IMR-90 (cell line): ENCODE measurements around the gene PSG2. TPM values are rescaled to one million over a fixed set of nuclear protein-coding genes. Genes with fewer than 3 reads are reported as not detected.
A peak's percentile ranks its signal among the peaks of the same experiment; 100 is the strongest.
"Not testable (repeated sequence)": the region's sequence is repeated elsewhere in the genome, so short reads cannot be mapped to it uniquely, and the experiment has no call there.

Source experiments
- ATAC-seq: fragments of 200-7000 bp; cut with Tn5 transposase; 2 replicates; pipeline ENCODE4 v1.9.1; 2020; ENCODE audit warnings: low read depth, mild to moderate bottlenecking, moderate library complexity
- Bru-seq: library from RNA; stranded (reverse); fragments of 400-500 nt; gene quantifications from one replicate; lab custom pipeline; 2021; lab: Mats Ljungman, UMichigan
- BruChase-seq, 2 experiments: library from RNA; stranded (reverse); fragments of 400-500 nt; gene quantifications; one replicate each; lab custom pipeline; 2021; lab: Mats Ljungman, UMichigan
- BruUV-seq: library from RNA; stranded (reverse); fragments of 400-500 nt; replicated peaks from 2 replicates; lab custom pipeline; 2021; lab: Mats Ljungman, UMichigan
- CTCF ChIA-PET: fragments of 300-600 bp; formaldehyde crosslinking; extraction: SDS; loops from one replicate; lab custom pipeline; 2021; ENCODE audit warnings: antibody characterized with exemption; lab: Yijun Ruan, JAX
- POLR2A ChIA-PET: fragments of 300-600 bp; sonication (Branson Sonifier 250); formaldehyde crosslinking; loops from one replicate; lab custom pipeline; 2022; ENCODE audit warnings: antibody characterized with exemption; ENCODE audit not compliant: unreplicated experiment; lab: Charles Lee
- DNase-seq: peaks from one replicate; pipeline ENCODE4 v3.0.0; 2013
- H2AFZ ChIP-seq: replicated peaks from 2 replicates; pipeline ENCODE3; 2013; ENCODE audit warnings: low read length, mild to moderate bottlenecking; ENCODE audit not compliant: poor library complexity
- H2AK5ac ChIP-seq: 2 replicates; pipeline ENCODE4 v1.6.1; 2013; ENCODE audit warnings: low read depth, low read length, inconsistent platforms
- H2AK9ac ChIP-seq: replicated peaks from 2 replicates; pipeline ENCODE3; 2013; ENCODE audit warnings: mild to moderate bottlenecking, low read depth, low read length, moderate library complexity; ENCODE audit not compliant: poor library complexity
- H2BK120ac ChIP-seq: 2 replicates; pipeline ENCODE4 v1.6.1; 2013; ENCODE audit warnings: low read depth, low read length, inconsistent platforms
- H2BK15ac ChIP-seq: 3 replicates; pipeline ENCODE4 v1.6.1; 2013; ENCODE audit warnings: low read depth, low read length, inconsistent platforms
- H2BK20ac ChIP-seq: 2 replicates; pipeline ENCODE4 v1.6.1; 2013; ENCODE audit warnings: low read depth, mild to moderate bottlenecking, inconsistent platforms, low read length, moderate library complexity
- H2BK5ac ChIP-seq: 2 replicates; pipeline ENCODE4 v1.6.1; 2013; ENCODE audit warnings: mild to moderate bottlenecking, low read depth, low read length, inconsistent platforms; ENCODE audit not compliant: poor library complexity, severe bottlenecking
- H3K14ac ChIP-seq: replicated peaks from 2 replicates; pipeline ENCODE4 v1.6.1; 2013; ENCODE audit warnings: low read depth, low read length, inconsistent platforms
- H3K18ac ChIP-seq: 2 replicates; pipeline ENCODE4 v1.6.1; 2013; ENCODE audit warnings: low read depth, low read length, control low read depth
- H3K23ac ChIP-seq: 2 replicates; pipeline ENCODE4 v1.6.1; 2013; ENCODE audit warnings: low read depth, low read length, inconsistent platforms
- H3K27ac ChIP-seq: 2 replicates; pipeline ENCODE4 v1.5.1; 2013; ENCODE audit warnings: mild to moderate bottlenecking, control low read depth, low read length; ENCODE audit not compliant: insufficient read depth
- H3K27me3 ChIP-seq: 2 replicates; pipeline ENCODE4 v1.6.1; 2013; ENCODE audit warnings: low read length; ENCODE audit not compliant: control insufficient read depth, insufficient read depth
- H3K36me3 ChIP-seq: 2 replicates; pipeline ENCODE4 v1.6.1; 2013; ENCODE audit warnings: low read length, mixed read lengths; ENCODE audit not compliant: control insufficient read depth, insufficient read depth
- H3K4ac ChIP-seq: 2 replicates; pipeline ENCODE4 v1.6.1; 2013; ENCODE audit warnings: low read depth, low read length, inconsistent platforms
- H3K4me1 ChIP-seq: 2 replicates; pipeline ENCODE4 v1.6.1; 2013; ENCODE audit warnings: low read length, mixed read lengths; ENCODE audit not compliant: control insufficient read depth, insufficient read depth
- H3K4me2 ChIP-seq: 2 replicates; pipeline ENCODE4 v1.6.1; 2013; ENCODE audit warnings: low read depth, mild to moderate bottlenecking, control low read depth, low read length, moderate library complexity
- H3K4me3 ChIP-seq: 2 replicates; pipeline ENCODE4 v1.5.1; 2013; ENCODE audit warnings: low read depth, mild to moderate bottlenecking, control low read depth, low read length, moderate library complexity; ENCODE audit not compliant: insufficient read depth
- H3K56ac ChIP-seq: 2 replicates; pipeline ENCODE4 v1.6.1; 2013; ENCODE audit warnings: low read length, inconsistent platforms; ENCODE audit not compliant: insufficient read depth; ENCODE audit errors: extremely low read depth
- H3K79me1 ChIP-seq, 2 experiments: 2 replicates each; pipeline ENCODE4 v1.6.1; 2013; ENCODE audit warnings: low read length in 2 of 2, inconsistent platforms in 1 of 2, low read depth in 1 of 2
- H3K9ac ChIP-seq: 2 replicates; pipeline ENCODE4 v1.6.1; 2013; ENCODE audit warnings: low read depth, low read length, control low read depth
- H3K9me1 ChIP-seq: 2 replicates; pipeline ENCODE4 v1.6.1; 2013; ENCODE audit warnings: low read length, inconsistent platforms; ENCODE audit not compliant: insufficient read depth
- H3K9me3 ChIP-seq: 2 replicates; pipeline ENCODE4 v1.6.1; 2013; ENCODE audit warnings: low read length; ENCODE audit not compliant: control insufficient read depth, insufficient read depth
- H4K20me1 ChIP-seq: 2 replicates; pipeline ENCODE4 v1.6.1; 2013; ENCODE audit warnings: low read length, inconsistent platforms; ENCODE audit not compliant: insufficient read depth
- H4K5ac ChIP-seq: 2 replicates; pipeline ENCODE4 v1.6.1; 2013; ENCODE audit warnings: mild to moderate bottlenecking, low read depth, low read length, control low read depth
- H4K8ac ChIP-seq, 2 experiments: 2 replicates each; pipeline ENCODE4 v1.6.1; 2013; ENCODE audit warnings: low read depth in 2 of 2, low read length in 2 of 2, control low read depth in 1 of 2, inconsistent platforms in 1 of 2
- H4K91ac ChIP-seq: 2 replicates; pipeline ENCODE4 v1.6.1; 2013; ENCODE audit warnings: low read depth, low read length, inconsistent platforms; ENCODE audit not compliant: insufficient read depth
- WGBS, 2 experiments: methylation state at CpG; one replicate each; pipeline versions ENCODE4 v1.1.5 to v1.1.7; 2013; ENCODE audit warnings: missing lambda C conversion rate in 2 of 2; ENCODE audit not compliant: insufficient read length in 1 of 2; ENCODE audit errors: extremely low coverage in 2 of 2; 5-methylcytosine and 5-hydroxymethylcytosine counted together
- dilution Hi-C: fragments of 300-500 bp; cut with HindIII; formaldehyde crosslinking; loops from one replicate; pipeline ENCODE4 v1.14.3; 2018; ENCODE audit warnings: low sequenced_read_pairs; ENCODE audit not compliant: unreplicated experiment
- in situ Hi-C: fragments of 300-500 bp; cut with MboI; formaldehyde crosslinking; loops from 3 replicates; pipeline ENCODE4 v1.14.3; 2019; ENCODE audit warnings: low sequenced_read_pairs, inconsistent platforms, mixed read lengths
- intact Hi-C: fragments of 100-400 bp; cut with micrococcal nuclease; formaldehyde crosslinking; loops from 2 replicates; pipeline ENCODE4 v1.10.0; 2022
- long read RNA-seq: library from polyadenylated mRNA; unstranded; transcript quantifications from one replicate; pipeline ENCODE4 v2.0.0, GENCODE V29; 2021; ENCODE audit not compliant: unreplicated experiment
- polyA plus RNA-seq, 3 experiments: library from polyadenylated mRNA; depleted of rRNA; stranded (reverse); fragments of >200 nt; gene quantifications; 2 replicates each; pipeline ENCODE4 v1.2.3, GENCODE V29; 2012; ENCODE audit warnings: low replicate concordance in 1 of 3
- total RNA-seq: library from RNA; depleted of rRNA; stranded (reverse); fragments of >200 nt; gene quantifications from 2 replicates; pipeline ENCODE4 v1.2.3, GENCODE V29; 2012; rRNA removed

The PSG2 gene
- total RNA-seq (0.18 and 0.28 TPM in 2 replicates), polyA plus RNA-seq (2012; rRNA removed) (0.29 and 0.31 TPM in 2 replicates), Bru-seq, nascent RNA (percentile 14 among the genes with signal in this experiment), BruChase-seq, experiment 1, labeled RNA remaining after a 6-hour chase (not detected), BruChase-seq, experiment 2, labeled RNA remaining after a 2-hour chase (percentile 11 among the genes with signal in this experiment)
- polyA plus RNA-seq (2012; cell fraction: cytosol; rRNA removed): 0.14 and 0.16 TPM in 2 replicates
- polyA plus RNA-seq (2012; cell fraction: nucleus; rRNA removed; ENCODE audit: low replicate concordance): 0.28 TPM in 1 of 2 replicates, not detected in the other
- long read RNA-seq: 0 reads

DNA sequence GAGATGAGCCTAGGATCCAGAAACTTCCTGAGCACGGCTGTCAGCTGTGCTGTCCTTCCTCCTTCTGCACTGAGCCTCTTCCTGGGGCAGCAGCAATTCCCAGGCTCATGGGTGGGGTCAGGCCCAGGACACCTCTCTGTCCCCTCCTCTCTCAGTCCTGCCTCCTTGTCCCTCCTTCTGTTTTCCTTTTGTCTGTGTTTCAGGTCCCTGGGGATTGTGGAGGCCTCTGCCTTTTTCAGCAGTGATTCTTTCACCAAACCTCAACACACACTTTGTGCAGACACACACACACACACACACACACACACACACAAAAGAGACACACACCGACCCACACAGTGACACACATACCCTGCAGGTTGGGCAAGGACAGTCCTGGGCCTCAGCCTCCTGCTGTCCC lies at the start of gene PSG2:
Gene PSG2, minus strand, starts transcription at position 101 of the 400 bp plus-strand sequence. CDS start 132 bp downstream, outside the sequence.
- H3K36me3 ChIP-seq, CTCF ChIA-PET: not testable (repeated sequence)

GRCh38 chr19:43131281-43131842 lies 48.9 kb upstream of the PSG2 start:
- H4K5ac ChIP-seq, ATAC-seq, in situ Hi-C loops, H3K23ac ChIP-seq, H3K9me3 ChIP-seq, CTCF ChIA-PET, BruUV-seq, dilution Hi-C loops, H3K9me1 ChIP-seq, intact Hi-C loops, H3K27me3 ChIP-seq, H4K8ac ChIP-seq, H3K4me2 ChIP-seq, H3K36me3 ChIP-seq, H3K9ac ChIP-seq, H3K79me1 ChIP-seq, DNase-seq, H3K18ac ChIP-seq, H3K27ac ChIP-seq, H2BK5ac ChIP-seq, H4K20me1 ChIP-seq, H2AFZ ChIP-seq, H3K56ac ChIP-seq, H2AK9ac ChIP-seq, H3K4me3 ChIP-seq, POLR2A ChIA-PET: not testable (repeated sequence)
- Histone ChIP-seq H4K91ac (peak overlapping the region; percentile 43; the same call in 1 of the 2 replicates), H2BK20ac (peak overlapping the region; percentile 87; the same call in 1 of the 2 replicates), H2BK15ac (0 out of 3 replicates have a peak overlapping the region, but pooled peaks have one; percentile 52), H3K4ac (peak overlapping the region; percentile 45; the same call in 1 of the 2 replicates), H2BK120ac (peak overlapping the region; percentile 32), H3K4me1 (peaks cover 11% of the 10 kb centered on the region), H3K14ac (peak overlapping the region; percentile 59; the same call in 1 of the 2 replicates), H2AK5ac (peak overlapping the region; percentile 20; the same call in 1 of the 2 replicates)
- WGBS, 2 experiments: 74% methylated on average over 3 of the region's 8 CpGs; no CpG with 5 or more reads in 1 of the 2 experiments

More for the DNA sequence above, at the start of gene PSG2:
- H2AK9ac ChIP-seq, POLR2A ChIA-PET, ATAC-seq, H3K14ac ChIP-seq, dilution Hi-C loops, BruUV-seq, H3K56ac ChIP-seq, H3K4me3 ChIP-seq, H4K5ac ChIP-seq, H3K9me3 ChIP-seq, H3K9me1 ChIP-seq, H3K79me1 ChIP-seq, H3K9ac ChIP-seq, intact Hi-C loops, H3K27me3 ChIP-seq, H3K27ac ChIP-seq, H3K4me1 ChIP-seq, H3K4me2 ChIP-seq, H3K23ac ChIP-seq, H4K20me1 ChIP-seq, H3K18ac ChIP-seq, H2AFZ ChIP-seq, DNase-seq: not testable (repeated sequence)
- H4K91ac ChIP-seq: peak within 1 kb of the TSS; percentile 75
- H2BK120ac ChIP-seq: peak within 1 kb of the TSS; percentile 81
- peak within 1 kb of the TSS; percentile 55 to 81; a peak in 3 of 4 replicates for H4K8ac ChIP-seq
- H2BK15ac ChIP-seq: peak within 1 kb of the TSS; percentile 80; the same call in 2 of the 3 replicates
- peak within 1 kb of the TSS; percentile 76 for H2BK20ac ChIP-seq
- H2AK5ac ChIP-seq: peak within 1 kb of the TSS; percentile 78
- in situ Hi-C loops: loop anchor here (25.0 kb wide), 1 partner anchor 295 kb away; no protein-coding TSS in a partner anchor
- peak within 1 kb of the TSS; percentile 58 for H2BK5ac ChIP-seq
- 50% methylated on average over 1 of the region's 2 CpGs; no CpG with 5 or more reads in 1 of the 2 experiments for WGBS, 2 experiments
- H3K4ac ChIP-seq: peak within 1 kb of the TSS; percentile 56
